ENCODE results near the gene SIRT3.

SIRT3 gene

DNA sequence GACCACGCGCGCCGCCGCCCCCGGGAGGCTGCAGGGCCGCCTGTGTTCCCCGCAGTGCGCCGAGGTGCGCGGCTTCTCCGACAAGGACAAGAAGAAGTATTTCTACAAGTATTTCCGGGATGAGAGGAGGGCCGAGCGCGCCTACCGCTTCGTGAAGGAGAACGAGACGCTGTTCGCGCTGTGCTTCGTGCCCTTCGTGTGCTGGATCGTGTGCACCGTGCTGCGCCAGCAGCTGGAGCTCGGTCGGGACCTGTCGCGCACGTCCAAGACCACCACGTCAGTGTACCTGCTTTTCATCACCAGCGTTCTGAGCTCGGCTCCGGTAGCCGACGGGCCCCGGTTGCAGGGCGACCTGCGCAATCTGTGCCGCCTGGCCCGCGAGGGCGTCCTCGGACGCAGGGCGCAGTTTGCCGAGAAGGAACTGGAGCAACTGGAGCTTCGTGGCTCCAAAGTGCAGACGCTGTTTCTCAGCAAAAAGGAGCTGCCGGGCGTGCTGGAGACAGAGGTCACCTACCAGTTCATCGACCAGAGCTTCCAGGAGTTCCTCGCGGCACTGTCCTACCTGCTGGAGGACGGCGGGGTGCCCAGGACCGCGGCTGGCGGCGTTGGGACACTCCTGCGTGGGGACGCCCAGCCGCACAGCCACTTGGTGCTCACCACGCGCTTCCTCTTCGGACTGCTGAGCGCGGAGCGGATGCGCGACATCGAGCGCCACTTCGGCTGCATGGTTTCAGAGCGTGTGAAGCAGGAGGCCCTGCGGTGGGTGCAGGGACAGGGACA, 44.8 kb upstream of the SIRT3 start:
- no peaks in the 10 kb centered on the region for H3K36me3 ChIP-seq (ENCODE audit: insufficient read depth, low read length)
- no peak overlapping the region for H2AFZ ChIP-seq (ENCODE audit: low read length, unreplicated experiment)
- H3K4me1 ChIP-seq (ENCODE audit: control insufficient read depth, insufficient read depth, low read length, unreplicated experiment): no peaks in the 10 kb centered on the region
- H3K79me2 ChIP-seq (ENCODE audit: control insufficient read depth, insufficient read depth, low read length, unreplicated experiment): no peaks in the 10 kb centered on the region
- peaks cover 75% of the 10 kb centered on the region for H3K27me3 ChIP-seq (ENCODE audit: insufficient read depth, low read length)
- no peak overlapping the region for H3K4me3 ChIP-seq (ENCODE audit: low read depth, low read length)
- H3K27ac ChIP-seq (ENCODE audit: low read depth, low read length): no peak overlapping the region

DNA sequence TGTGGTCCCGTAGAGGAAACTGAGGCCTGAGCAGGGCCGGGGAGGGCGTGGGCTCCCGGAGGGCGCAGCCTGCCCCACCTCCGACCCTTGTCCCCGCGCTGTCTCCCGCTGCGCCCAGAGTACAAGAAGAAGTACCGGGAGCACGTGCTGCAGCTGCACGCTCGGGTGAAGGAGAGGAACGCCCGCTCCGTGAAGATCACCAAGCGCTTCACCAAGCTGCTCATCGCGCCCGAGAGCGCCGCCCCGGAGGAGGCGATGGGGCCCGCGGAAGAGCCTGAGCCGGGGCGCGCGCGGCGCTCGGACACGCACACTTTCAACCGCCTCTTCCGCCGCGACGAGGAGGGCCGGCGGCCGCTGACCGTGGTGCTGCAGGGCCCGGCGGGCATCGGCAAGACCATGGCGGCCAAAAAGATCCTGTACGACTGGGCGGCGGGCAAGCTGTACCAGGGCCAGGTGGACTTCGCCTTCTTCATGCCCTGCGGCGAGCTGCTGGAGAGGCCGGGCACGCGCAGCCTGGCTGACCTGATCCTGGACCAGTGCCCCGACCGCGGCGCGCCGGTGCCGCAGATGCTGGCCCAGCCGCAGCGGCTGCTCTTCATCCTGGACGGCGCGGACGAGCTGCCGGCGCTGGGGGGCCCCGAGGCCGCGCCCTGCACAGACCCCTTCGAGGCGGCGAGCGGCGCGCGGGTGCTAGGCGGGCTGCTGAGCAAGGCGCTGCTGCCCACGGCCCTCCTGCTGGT, 44.0 kb upstream of the SIRT3 start:
- Histone ChIP-seq H3K4me1 (ENCODE audit: control insufficient read depth, insufficient read depth, low read length, unreplicated experiment) (no peaks in the 10 kb centered on the region), H3K36me3 (ENCODE audit: insufficient read depth, low read length) (no peaks in the 10 kb centered on the region), H3K27ac (ENCODE audit: low read depth, low read length) (no peak overlapping the region), H3K79me2 (ENCODE audit: control insufficient read depth, insufficient read depth, low read length, unreplicated experiment) (no peaks in the 10 kb centered on the region), H3K27me3 (ENCODE audit: insufficient read depth, low read length) (peaks cover 80% of the 10 kb centered on the region), H2AFZ (ENCODE audit: low read length, unreplicated experiment) (no peak overlapping the region), H3K4me3 (ENCODE audit: low read depth, low read length) (no peak overlapping the region)

GRCh38 chr11:279040-279965, 43.2 kb upstream of the SIRT3 start:
- H3K4me3 ChIP-seq (ENCODE audit: low read depth, low read length): no peak overlapping the region
- no peaks in the 10 kb centered on the region for H3K36me3 ChIP-seq (ENCODE audit: insufficient read depth, low read length)
- no peaks in the 10 kb centered on the region for H3K79me2 ChIP-seq (ENCODE audit: control insufficient read depth, insufficient read depth, low read length, unreplicated experiment)
- H3K4me1 ChIP-seq (ENCODE audit: control insufficient read depth, insufficient read depth, low read length, unreplicated experiment): no peaks in the 10 kb centered on the region
- H3K27ac ChIP-seq (ENCODE audit: low read depth, low read length): no peak overlapping the region
- H3K27me3 ChIP-seq (ENCODE audit: insufficient read depth, low read length): peaks cover 86% of the 10 kb centered on the region
- H2AFZ ChIP-seq (ENCODE audit: low read length, unreplicated experiment): no peak overlapping the region

DNA sequence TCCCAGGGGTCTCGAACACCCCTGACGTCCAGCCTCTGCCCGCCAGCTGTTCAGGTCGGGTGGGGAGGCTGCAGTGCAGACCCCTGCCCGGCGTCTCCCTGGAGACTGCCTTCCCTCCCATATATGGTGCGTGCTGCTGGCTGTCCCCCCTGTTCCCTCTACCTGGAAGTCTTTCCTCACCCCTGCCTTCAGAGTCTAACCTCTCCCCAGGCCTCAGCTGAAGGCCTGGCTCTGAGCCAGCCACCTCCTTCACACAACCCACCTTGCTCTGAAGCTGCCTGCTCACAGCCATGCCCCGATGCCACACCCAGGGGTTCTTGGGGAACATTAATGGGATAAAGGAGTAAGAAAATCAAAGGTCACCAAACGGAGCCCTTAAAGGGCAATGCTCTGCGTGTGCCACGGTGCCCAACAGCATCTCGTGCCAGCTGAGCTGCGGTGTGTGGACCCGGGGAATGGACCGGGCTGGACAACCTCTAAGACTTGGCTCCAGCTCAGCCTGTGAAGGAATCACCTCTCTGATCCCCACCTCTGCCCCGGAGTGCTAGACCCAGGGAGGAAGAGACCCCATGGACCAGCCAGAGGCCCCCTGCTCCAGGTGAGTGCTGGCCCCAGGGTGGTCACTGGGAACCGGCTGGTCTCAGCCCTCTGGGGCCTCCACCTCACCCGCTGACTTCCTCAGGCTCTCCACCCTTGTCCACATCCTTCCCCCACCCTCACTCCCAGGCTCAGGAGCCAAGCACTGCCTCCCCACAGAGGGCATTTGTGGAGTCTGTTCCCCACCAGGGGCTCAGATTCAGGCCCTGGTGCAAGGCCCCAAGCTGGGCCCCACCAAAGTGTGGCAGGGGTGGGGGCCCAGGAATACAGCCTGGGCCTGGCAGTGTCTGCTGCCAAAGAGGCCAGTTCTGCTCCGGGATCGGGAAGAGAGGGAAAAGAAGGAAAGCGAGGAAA, 42.1 kb upstream of the SIRT3 start, which contains the start of gene NLRP6:
Gene NLRP6 (plus strand): TSS at position 407 of the 951 bp plus-strand sequence. CDS start 163 bp downstream, at position 570.
- H3K4me3 ChIP-seq (ENCODE audit: low read depth, low read length): no peak within 1 kb of the TSS
- H3K36me3 ChIP-seq (ENCODE audit: insufficient read depth, low read length): no peaks in the 10 kb centered on the region
- H3K4me1 ChIP-seq (ENCODE audit: control insufficient read depth, insufficient read depth, low read length, unreplicated experiment): no peaks in the 10 kb centered on the region
- no peak within 1 kb of the TSS for H3K27ac ChIP-seq (ENCODE audit: low read depth, low read length)
- no peaks in the 10 kb centered on the region for H3K79me2 ChIP-seq (ENCODE audit: control insufficient read depth, insufficient read depth, low read length, unreplicated experiment)
- peaks cover 83% of the 10 kb centered on the region for H3K27me3 ChIP-seq (ENCODE audit: insufficient read depth, low read length)
- H2AFZ ChIP-seq (ENCODE audit: low read length, unreplicated experiment): no peak within 1 kb of the TSS

DNA sequence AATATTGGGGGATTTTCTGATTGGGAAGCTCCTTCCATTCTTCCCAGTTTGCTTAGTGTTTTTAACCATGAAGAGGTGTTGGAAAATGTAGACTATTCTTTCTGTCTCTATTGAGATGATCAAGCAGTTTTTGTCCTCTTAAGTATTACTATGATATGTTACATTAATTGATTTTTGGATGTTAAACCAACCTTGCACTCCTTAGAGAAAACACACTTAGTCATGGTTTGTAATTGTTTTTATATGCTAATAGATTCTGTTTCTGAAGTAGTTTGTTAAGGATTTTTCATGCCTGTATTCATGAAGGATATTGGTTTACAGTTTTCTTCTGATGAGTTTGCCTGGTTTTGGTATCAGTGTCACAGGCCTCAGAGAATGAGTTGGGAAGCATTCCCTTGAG, 40.1 kb upstream of the SIRT3 start:
- no peaks in the 10 kb centered on the region for H3K36me3 ChIP-seq (ENCODE audit: insufficient read depth, low read length)
- no peaks in the 10 kb centered on the region for H3K79me2 ChIP-seq (ENCODE audit: control insufficient read depth, insufficient read depth, low read length, unreplicated experiment)
- no peak overlapping the region for H3K4me3 ChIP-seq (ENCODE audit: low read depth, low read length)
- peaks cover 64% of the 10 kb centered on the region for H3K27me3 ChIP-seq (ENCODE audit: insufficient read depth, low read length)
- no peak overlapping the region for H3K27ac ChIP-seq (ENCODE audit: low read depth, low read length)
- no peak overlapping the region for H2AFZ ChIP-seq (ENCODE audit: low read length, unreplicated experiment)
- H3K4me1 ChIP-seq (ENCODE audit: control insufficient read depth, insufficient read depth, low read length, unreplicated experiment): no peaks in the 10 kb centered on the region

DNA sequence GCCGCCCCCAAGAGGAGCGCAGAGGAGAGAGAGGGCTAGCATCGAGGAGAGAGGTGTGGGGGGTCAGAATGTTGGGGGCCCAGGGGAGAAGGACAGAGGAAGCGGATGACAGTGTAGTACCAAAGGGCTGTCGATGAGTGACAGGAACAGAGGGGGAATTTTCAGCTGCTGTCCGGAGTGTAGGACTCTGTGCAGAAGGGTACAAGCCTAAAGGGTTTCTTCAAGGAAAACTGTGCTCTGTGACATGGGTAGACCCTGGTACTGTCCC, 36.7 kb upstream of the SIRT3 start:
- Histone ChIP-seq H3K79me2 (ENCODE audit: control insufficient read depth, insufficient read depth, low read length, unreplicated experiment) (no peaks in the 10 kb centered on the region), H3K27ac (ENCODE audit: low read depth, low read length) (no peak overlapping the region), H3K4me3 (ENCODE audit: low read depth, low read length) (no peak overlapping the region), H3K4me1 (ENCODE audit: control insufficient read depth, insufficient read depth, low read length, unreplicated experiment) (no peaks in the 10 kb centered on the region), H3K27me3 (ENCODE audit: insufficient read depth, low read length) (peaks cover 31% of the 10 kb centered on the region), H3K36me3 (ENCODE audit: insufficient read depth, low read length) (no peaks in the 10 kb centered on the region), H2AFZ (ENCODE audit: low read length, unreplicated experiment) (no peak overlapping the region)

GRCh38 chr11:272195-272930, 36.2 kb upstream of the SIRT3 start:
- Histone ChIP-seq H3K79me2 (ENCODE audit: control insufficient read depth, insufficient read depth, low read length, unreplicated experiment) (no peaks in the 10 kb centered on the region), H3K36me3 (ENCODE audit: insufficient read depth, low read length) (no peaks in the 10 kb centered on the region), H3K4me1 (ENCODE audit: control insufficient read depth, insufficient read depth, low read length, unreplicated experiment) (no peaks in the 10 kb centered on the region), H3K27ac (ENCODE audit: low read depth, low read length) (no peak overlapping the region), H3K27me3 (ENCODE audit: insufficient read depth, low read length) (peaks cover 26% of the 10 kb centered on the region), H2AFZ (ENCODE audit: low read length, unreplicated experiment) (no peak overlapping the region), H3K4me3 (ENCODE audit: low read depth, low read length) (no peak overlapping the region)

DNA sequence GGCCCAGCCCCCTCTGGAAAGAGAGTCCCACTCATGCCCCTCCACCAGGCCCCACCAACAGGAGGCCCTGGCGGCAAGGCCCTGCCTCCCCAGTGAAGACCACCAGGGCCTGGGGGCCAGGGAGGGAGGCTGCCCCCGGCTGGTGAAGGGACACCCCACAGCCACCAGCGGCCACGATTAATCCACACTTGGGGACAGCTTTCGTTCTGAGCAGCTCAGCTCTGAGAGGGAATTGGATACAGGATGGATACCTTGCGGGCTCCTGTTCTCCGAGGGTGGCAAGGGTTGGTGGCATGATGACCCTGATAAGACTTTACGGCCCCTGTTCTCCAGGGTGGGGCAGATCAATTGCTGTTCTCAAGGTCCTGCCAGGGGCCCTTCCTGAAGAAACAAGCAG, 35.2 kb upstream of the SIRT3 start:
- H3K4me1 ChIP-seq (ENCODE audit: control insufficient read depth, insufficient read depth, low read length, unreplicated experiment): no peaks in the 10 kb centered on the region
- H2AFZ ChIP-seq (ENCODE audit: low read length, unreplicated experiment): no peak overlapping the region
- H3K36me3 ChIP-seq (ENCODE audit: insufficient read depth, low read length): no peaks in the 10 kb centered on the region
- no peak overlapping the region for H3K27ac ChIP-seq (ENCODE audit: low read depth, low read length)
- peaks cover 20% of the 10 kb centered on the region for H3K27me3 ChIP-seq (ENCODE audit: insufficient read depth, low read length)
- no peaks in the 10 kb centered on the region for H3K79me2 ChIP-seq (ENCODE audit: control insufficient read depth, insufficient read depth, low read length, unreplicated experiment)
- no peak overlapping the region for H3K4me3 ChIP-seq (ENCODE audit: low read depth, low read length)

- Histone ChIP-seq H3K4me1 (ENCODE audit: control insufficient read depth, insufficient read depth, low read length, unreplicated experiment) (no peaks in the 10 kb centered on the region), H3K4me3 (ENCODE audit: low read depth, low read length) (no peak overlapping the region), H2AFZ (ENCODE audit: low read length, unreplicated experiment) (no peak overlapping the region), H3K27me3 (ENCODE audit: insufficient read depth, low read length) (peaks cover 15% of the 10 kb centered on the region; the same call in 1 of the 2 replicates), H3K79me2 (ENCODE audit: control insufficient read depth, insufficient read depth, low read length, unreplicated experiment) (no peaks in the 10 kb centered on the region), H3K27ac (ENCODE audit: low read depth, low read length) (no peak overlapping the region), H3K36me3 (ENCODE audit: insufficient read depth, low read length) (no peaks in the 10 kb centered on the region)
Measured at GRCh38 chr11:270451-271318, 34.5 kb upstream of the SIRT3 start.
